DMS53 treated with DMSO at 0.1 percent for 48 hours (cell line): ENCODE measurements around the gene AOPEP.

Source experiments
- DNase-seq: peaks from one replicate; lab custom pipeline; 2025; ENCODE audit not compliant: unreplicated experiment; lab: John Stamatoyannopoulos, UW

Gene AOPEP

GRCh38 chr9:94758880-94759279 lies 32.4 kb downstream of the AOPEP start:
- no peak for DNase-seq

- DNase-seq = no peak
These were observed 33.5 kb downstream of the AOPEP start for GRCh38 chr9:94760010-94760409.

GRCh38 chr9:94760660-94761059 lies 34.2 kb downstream of the AOPEP start:
- DNase-seq = no peak

GRCh38 chr9:94761481-94761880 lies 35.0 kb downstream of the AOPEP start:
- DNase-seq = no peak

GRCh38 chr9:94767331-94768072 lies 41.0 kb downstream of the AOPEP start:
- no peak for DNase-seq

- no peak for DNase-seq
These were observed 42.3 kb downstream of the AOPEP start for GRCh38 chr9:94768766-94769165.

GRCh38 chr9:94770334-94770733 lies 43.8 kb downstream of the AOPEP start:
- DNase-seq = no peak

- DNase-seq = no peak
These were observed 44.6 kb downstream of the AOPEP start for GRCh38 chr9:94771096-94771495.

- no peak for DNase-seq
These were observed 45.6 kb downstream of the AOPEP start for GRCh38 chr9:94772144-94772543.

GRCh38 chr9:94772639-94773303 lies 46.3 kb downstream of the AOPEP start:
- DNase-seq = no peak

GRCh38 chr9:94773655-94774054 lies 47.2 kb downstream of the AOPEP start:
- DNase-seq = no peak

GRCh38 chr9:94778013-94778412 lies 51.5 kb downstream of the AOPEP start:
- DNase-seq = no peak

- DNase-seq = no peak
These were observed 52.5 kb downstream of the AOPEP start for GRCh38 chr9:94779031-94779430.

GRCh38 chr9:94779693-94780290 lies 53.3 kb downstream of the AOPEP start:
- DNase-seq = no peak

GRCh38 chr9:94780516-94780950 lies 54.0 kb downstream of the AOPEP start:
- DNase-seq = no peak

- DNase-seq = no peak
These were observed 56.0 kb downstream of the AOPEP start for GRCh38 chr9:94782355-94783101.

- peak; percentile 77 for DNase-seq
These were observed 56.7 kb downstream of the AOPEP start for GRCh38 chr9:94783102-94783682.

GRCh38 chr9:94783928-94784327 lies 57.4 kb downstream of the AOPEP start:
- DNase-seq = no peak

GRCh38 chr9:94785215-94786169 lies 59.0 kb downstream of the AOPEP start:
- no peak for DNase-seq

GRCh38 chr9:94786586-94786985 lies 60.1 kb downstream of the AOPEP start:
- DNase-seq = no peak
